ENCODE measurements around the gene TMEM33. TPM values are rescaled to one million over a fixed set of nuclear protein-coding genes. Genes with fewer than 3 reads are reported as not detected.
A peak's percentile ranks its signal among the peaks of the same experiment; 100 is the strongest.

TMEM33 gene
- polyA plus RNA-seq, 3 donors: 21.7 to 61.6 (median 60.7) TPM

GRCh38 chr4:41957634-41958033, 22.4 kb downstream of the TMEM33 start:
- TF ChIP-seq, protein P1, sequence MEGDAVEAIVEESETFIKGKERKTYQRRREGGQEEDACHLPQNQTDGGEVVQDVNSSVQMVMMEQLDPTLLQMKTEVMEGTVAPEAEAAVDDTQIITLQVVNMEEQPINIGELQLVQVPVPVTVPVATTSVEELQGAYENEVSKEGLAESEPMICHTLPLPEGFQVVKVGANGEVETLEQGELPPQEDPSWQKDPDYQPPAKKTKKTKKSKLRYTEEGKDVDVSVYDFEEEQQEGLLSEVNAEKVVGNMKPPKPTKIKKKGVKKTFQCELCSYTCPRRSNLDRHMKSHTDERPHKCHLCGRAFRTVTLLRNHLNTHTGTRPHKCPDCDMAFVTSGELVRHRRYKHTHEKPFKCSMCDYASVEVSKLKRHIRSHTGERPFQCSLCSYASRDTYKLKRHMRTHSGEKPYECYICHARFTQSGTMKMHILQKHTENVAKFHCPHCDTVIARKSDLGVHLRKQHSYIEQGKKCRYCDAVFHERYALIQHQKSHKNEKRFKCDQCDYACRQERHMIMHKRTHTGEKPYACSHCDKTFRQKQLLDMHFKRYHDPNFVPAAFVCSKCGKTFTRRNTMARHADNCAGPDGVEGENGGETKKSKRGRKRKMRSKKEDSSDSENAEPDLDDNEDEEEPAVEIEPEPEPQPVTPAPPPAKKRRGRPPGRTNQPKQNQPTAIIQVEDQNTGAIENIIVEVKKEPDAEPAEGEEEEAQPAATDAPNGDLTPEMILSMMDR (IDR thresholded peaks at IDR 0.05): peak; percentile 39
- H4K20me1 ChIP-seq (ENCODE audit: insufficient read depth, low read length): peaks cover 23% of the 10 kb centered on the region
- no peaks in the 10 kb centered on the region for H3K27me3 ChIP-seq (ENCODE audit: control insufficient read depth in 2 of 2, insufficient read depth in 2 of 2, low read length in 2 of 2)
- no peaks in the 10 kb centered on the region for H3K79me2 ChIP-seq (ENCODE audit: insufficient read depth, low read length)
- no peak overlapping the region for H3K4me2 ChIP-seq (replicated peaks; ENCODE audit: extremely low read depth, low read length, poor library complexity, severe bottlenecking)
- H3K4me3 ChIP-seq (replicated peaks in 1 of 3; ENCODE audit: low read depth in 2 of 3, low read length in 3 of 3): no peak overlapping the region
- H3K27ac ChIP-seq (ENCODE audit: low read depth in 1 of 2, low read length in 2 of 2): no peak overlapping the region
- no peaks in the 10 kb centered on the region for H3K9me3 Mint-ChIP-seq
- H3K36me3 Mint-ChIP-seq: peaks cover 29 to 38% of the 10 kb centered on the region in 2 donors
- WGBS (ENCODE audit: insufficient coverage): no CpG with 5 or more reads among the region's 1 CpG
- no peak overlapping the region for H3K4me3 Mint-ChIP-seq
- no peak overlapping the region for H3K27ac Mint-ChIP-seq
- no peaks in the 10 kb centered on the region for H3K27me3 Mint-ChIP-seq (ENCODE audit: low read depth in 3 of 3)
- no peaks in the 10 kb centered on the region for H3K9me3 ChIP-seq (replicated peaks in 1 of 2; ENCODE audit: control insufficient read depth in 1 of 2, insufficient read depth in 1 of 2, low read length in 2 of 2)
- intact Hi-C loops (cut with micrococcal nuclease): no loop called here
- DNase-seq: peak in 2 of 3 donors; percentile 18 to 33
- H2AFZ ChIP-seq (ENCODE audit: insufficient read depth, low read depth, low read length, poor library complexity, severe bottlenecking): no peak overlapping the region
- H3K36me3 ChIP-seq (replicated peaks in 1 of 2; ENCODE audit: control insufficient read depth in 1 of 2, insufficient read depth in 2 of 2, low read length in 2 of 2): peaks cover 39 to 70% of the 10 kb centered on the region in 2 donors
- no peak overlapping the region for H3K9ac ChIP-seq (ENCODE audit: insufficient read depth, low read length, poor library complexity, severe bottlenecking)
- peaks cover 3 to 11% of the 10 kb centered on the region in 2 donors for H3K4me1 ChIP-seq (ENCODE audit: control insufficient read depth in 1 of 2, insufficient read depth in 2 of 2, low read length in 2 of 2)
- peaks cover 8% of the 10 kb centered on the region for H3K4me1 Mint-ChIP-seq

- Histone ChIP-seq H2AFZ (ENCODE audit: insufficient read depth, low read depth, low read length, poor library complexity, severe bottlenecking) (no peak overlapping the region), H3K4me3 (replicated peaks in 1 of 3; ENCODE audit: low read depth in 2 of 3, low read length in 3 of 3) (no peak overlapping the region), H3K9ac (ENCODE audit: insufficient read depth, low read length, poor library complexity, severe bottlenecking) (no peak overlapping the region), H4K20me1 (ENCODE audit: insufficient read depth, low read length) (no peaks in the 10 kb centered on the region), H3K27ac (ENCODE audit: low read depth in 1 of 2, low read length in 2 of 2) (no peak overlapping the region), H3K9me3 (replicated peaks in 1 of 2; ENCODE audit: control insufficient read depth in 1 of 2, insufficient read depth in 1 of 2, low read length in 2 of 2) (no peaks in the 10 kb centered on the region), H3K79me2 (ENCODE audit: insufficient read depth, low read length) (no peaks in the 10 kb centered on the region), H3K27me3 (ENCODE audit: control insufficient read depth in 2 of 2, insufficient read depth in 2 of 2, low read length in 2 of 2) (no peaks in the 10 kb centered on the region), H3K36me3 (replicated peaks in 1 of 2; ENCODE audit: control insufficient read depth in 1 of 2, insufficient read depth in 2 of 2, low read length in 2 of 2) (peaks cover 4 to 15% of the 10 kb centered on the region in 2 donors), H3K4me2 (replicated peaks; ENCODE audit: extremely low read depth, low read length, poor library complexity, severe bottlenecking) (no peak overlapping the region), H3K4me1 (ENCODE audit: control insufficient read depth in 1 of 2, insufficient read depth in 2 of 2, low read length in 2 of 2) (no peaks in the 10 kb centered on the region)
- Mint-ChIP-seq H3K9me3 (peaks cover 0 to 4% (median 2%) of the 10 kb centered on the region in 7 donors), H3K36me3 (no peaks in the 10 kb centered on the region), H3K4me3 (no peak overlapping the region), H3K4me1 (no peaks in the 10 kb centered on the region), H3K27me3 (ENCODE audit: low read depth in 3 of 3) (no peaks in the 10 kb centered on the region), H3K27ac (no peak overlapping the region)
- DNase-seq: peak; percentile 7 to 50 (median 16)
- intact Hi-C loops (cut with micrococcal nuclease): no loop called here
- TF ChIP-seq, protein P1 (IDR thresholded peaks at IDR 0.05): peak; percentile 60
- no CpG with 5 or more reads among the region's 4 CpGs for WGBS (ENCODE audit: insufficient coverage)
These were observed 27.9 kb downstream of the TMEM33 start for GRCh38 chr4:41963105-41963504.
